ENCODE measurements around the gene COL26A1.
"Not testable (repeated sequence)": the region's sequence is repeated elsewhere in the genome, so short reads cannot be mapped to it uniquely, and the experiment has no call there.

COL26A1 gene

GRCh38 chr7:101402835-101403234, 40.2 kb downstream of the COL26A1 start:
- DNase-seq = no peak

GRCh38 chr7:101405474-101406067, 42.9 kb downstream of the COL26A1 start:
- no peak for DNase-seq

- peak; percentile 79 for DNase-seq
Observed at GRCh38 chr7:101410743-101411507, 48.2 kb downstream of the COL26A1 start.

GRCh38 chr7:101411508-101411874, 48.8 kb downstream of the COL26A1 start:
- no peak for DNase-seq

GRCh38 chr7:101412976-101413375, 50.3 kb downstream of the COL26A1 start:
- no peak for DNase-seq

GRCh38 chr7:101418694-101419093, 56.0 kb downstream of the COL26A1 start:
- DNase-seq = no peak

- DNase-seq = no peak
Observed at GRCh38 chr7:101419831-101420230, 57.2 kb downstream of the COL26A1 start.

GRCh38 chr7:101420436-101420835, 57.8 kb downstream of the COL26A1 start:
- no peak for DNase-seq

GRCh38 chr7:101422356-101423195, 59.9 kb downstream of the COL26A1 start:
- no peak for DNase-seq

GRCh38 chr7:101426303-101427011, 63.8 kb downstream of the COL26A1 start:
- no peak for DNase-seq

GRCh38 chr7:101428093-101428866, 65.6 kb downstream of the COL26A1 start:
- DNase-seq = no peak

- DNase-seq = no peak
Observed at GRCh38 chr7:101432316-101432715, 69.6 kb downstream of the COL26A1 start.

GRCh38 chr7:101433688-101434087, 71.0 kb downstream of the COL26A1 start:
- no peak for DNase-seq

GRCh38 chr7:101434155-101434554, 71.5 kb downstream of the COL26A1 start:
- DNase-seq = not testable (repeated sequence)

- DNase-seq = no peak
Observed at GRCh38 chr7:101435461-101436220, 73.0 kb downstream of the COL26A1 start.

- no peak for DNase-seq
Observed at GRCh38 chr7:101436221-101436735, 73.6 kb downstream of the COL26A1 start.

GRCh38 chr7:101436857-101437576, 74.3 kb downstream of the COL26A1 start:
- no peak for DNase-seq

- no peak for DNase-seq
Observed at GRCh38 chr7:101441890-101442289, 79.2 kb downstream of the COL26A1 start.

GRCh38 chr7:101442426-101443070, 79.9 kb downstream of the COL26A1 start:
- DNase-seq = no peak

- no peak for DNase-seq
Observed at GRCh38 chr7:101450064-101450463, 87.4 kb downstream of the COL26A1 start.
